Measurements from ENCODE around the gene SELP. TPM values are rescaled to one million over a fixed set of nuclear protein-coding genes. Genes with fewer than 3 reads are reported as not detected.

SELP gene
- total RNA-seq, 1 donor, result not detected

DNA sequence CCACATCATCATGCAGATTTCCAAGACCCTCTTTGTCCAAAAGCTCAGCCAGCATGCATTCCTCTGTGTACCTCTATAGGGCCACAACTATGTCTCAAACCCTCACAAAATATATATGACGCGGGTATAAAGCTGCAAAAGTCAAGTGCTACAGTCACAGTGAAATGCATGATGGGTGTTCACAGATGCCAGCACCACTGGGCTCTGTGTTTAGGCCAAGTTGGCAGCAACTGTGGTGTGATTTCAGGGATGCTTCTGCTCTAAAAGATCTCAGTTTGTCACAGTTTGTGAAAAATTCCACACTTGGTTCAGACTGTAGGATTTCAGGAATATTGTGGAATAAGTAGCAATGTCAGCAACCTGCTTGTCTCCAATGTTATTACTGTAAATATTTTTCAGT, 23.9 kb upstream of the SELP start:
- DNase-seq (ENCODE audit: low read depth), result no peak
- no peak overlapping the region for H3K4me3 ChIP-seq (ENCODE audit: low read depth, low read length)
- TF ChIP-seq, protein P1, sequence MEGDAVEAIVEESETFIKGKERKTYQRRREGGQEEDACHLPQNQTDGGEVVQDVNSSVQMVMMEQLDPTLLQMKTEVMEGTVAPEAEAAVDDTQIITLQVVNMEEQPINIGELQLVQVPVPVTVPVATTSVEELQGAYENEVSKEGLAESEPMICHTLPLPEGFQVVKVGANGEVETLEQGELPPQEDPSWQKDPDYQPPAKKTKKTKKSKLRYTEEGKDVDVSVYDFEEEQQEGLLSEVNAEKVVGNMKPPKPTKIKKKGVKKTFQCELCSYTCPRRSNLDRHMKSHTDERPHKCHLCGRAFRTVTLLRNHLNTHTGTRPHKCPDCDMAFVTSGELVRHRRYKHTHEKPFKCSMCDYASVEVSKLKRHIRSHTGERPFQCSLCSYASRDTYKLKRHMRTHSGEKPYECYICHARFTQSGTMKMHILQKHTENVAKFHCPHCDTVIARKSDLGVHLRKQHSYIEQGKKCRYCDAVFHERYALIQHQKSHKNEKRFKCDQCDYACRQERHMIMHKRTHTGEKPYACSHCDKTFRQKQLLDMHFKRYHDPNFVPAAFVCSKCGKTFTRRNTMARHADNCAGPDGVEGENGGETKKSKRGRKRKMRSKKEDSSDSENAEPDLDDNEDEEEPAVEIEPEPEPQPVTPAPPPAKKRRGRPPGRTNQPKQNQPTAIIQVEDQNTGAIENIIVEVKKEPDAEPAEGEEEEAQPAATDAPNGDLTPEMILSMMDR (IDR thresholded peaks at IDR 0.05; ENCODE audit: insufficient read depth, low read depth, low read length), result no peak

DNA sequence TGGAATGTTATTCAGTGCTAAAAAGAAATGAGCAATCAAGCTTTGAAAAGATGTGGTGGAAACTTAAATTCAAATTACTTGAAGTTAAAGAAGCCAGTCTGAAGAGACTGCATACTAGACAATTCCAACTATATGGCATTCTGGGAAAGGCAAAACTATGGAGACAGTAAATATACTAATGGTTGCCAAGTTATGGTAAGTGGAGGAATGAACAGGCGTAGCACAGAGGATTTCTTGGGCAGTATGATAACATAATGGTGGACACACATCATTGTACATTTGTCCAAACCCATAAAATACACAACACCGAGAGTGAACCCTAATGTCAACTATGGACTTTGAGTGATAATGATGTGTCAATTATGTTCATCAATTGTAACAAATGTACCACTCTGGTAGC, 21.1 kb upstream of the SELP start:
- H3K4me3 ChIP-seq (ENCODE audit: low read depth, low read length), result no peak overlapping the region
- no peak for DNase-seq (ENCODE audit: low read depth)
- TF ChIP-seq, protein P1 (IDR thresholded peaks at IDR 0.05; ENCODE audit: insufficient read depth, low read depth, low read length), result no peak

DNA sequence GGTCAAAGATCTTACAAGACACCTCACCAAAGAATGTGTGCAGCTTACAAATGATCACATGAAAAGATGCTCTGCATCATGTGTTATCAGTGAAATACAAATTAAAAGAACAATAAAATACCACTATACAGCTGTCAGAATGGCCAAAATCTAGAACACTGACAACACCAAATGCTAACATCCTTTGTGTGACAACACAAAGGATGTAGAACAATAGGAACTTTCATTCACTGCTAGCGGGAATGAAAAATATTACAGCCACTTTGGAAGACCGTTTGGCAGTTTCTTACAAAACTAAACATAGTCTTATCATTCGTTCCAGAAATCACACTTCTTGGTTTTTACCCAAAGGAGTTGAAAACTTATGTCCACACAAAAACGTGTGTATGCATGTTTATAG, 20.6 kb upstream of the SELP start:
- no peak overlapping the region for H3K4me3 ChIP-seq (ENCODE audit: low read depth, low read length)
- no peak for DNase-seq (ENCODE audit: low read depth)
- TF ChIP-seq, protein P1 (IDR thresholded peaks at IDR 0.05; ENCODE audit: insufficient read depth, low read depth, low read length), result no peak

DNA sequence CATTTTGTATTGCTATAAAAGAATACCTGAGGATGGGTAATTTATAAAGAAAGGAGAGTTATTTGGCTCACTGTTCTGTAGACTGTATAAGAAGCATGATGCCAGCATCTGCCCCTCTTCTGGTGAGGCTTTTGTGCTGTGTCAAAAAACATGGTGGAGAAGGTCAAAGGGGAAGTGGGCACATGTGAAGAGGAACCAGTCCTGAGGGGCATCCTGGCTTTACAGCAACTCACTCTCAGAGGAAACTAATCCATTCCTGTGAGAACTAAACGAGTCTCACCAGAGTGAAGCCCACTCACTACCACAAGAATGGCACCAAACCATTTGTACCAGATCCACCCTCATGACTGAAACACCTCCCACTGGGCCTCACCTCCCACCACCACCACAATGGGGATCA, 18.8 kb upstream of the SELP start:
- DNase-seq (ENCODE audit: low read depth), result no peak
- TF ChIP-seq, protein P1 (IDR thresholded peaks at IDR 0.05; ENCODE audit: insufficient read depth, low read depth, low read length), result no peak

DNA sequence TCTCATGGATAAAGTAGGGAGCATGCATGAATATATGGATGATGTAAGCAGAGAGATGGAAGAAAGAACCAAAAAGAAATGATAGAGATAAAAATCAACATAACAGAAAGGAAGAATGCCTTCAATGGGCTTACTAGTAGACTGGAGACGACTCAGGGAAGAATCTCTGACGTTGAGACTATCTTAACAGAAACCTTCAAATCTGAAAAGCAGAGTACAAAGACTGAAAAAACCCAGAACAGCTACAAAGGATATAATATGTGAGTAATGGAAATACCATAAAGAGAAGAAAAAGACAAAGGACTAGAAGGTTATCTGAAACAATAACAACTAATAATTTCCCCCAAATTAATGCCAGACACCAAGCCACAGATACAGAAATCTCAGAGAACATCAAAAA, 18.3 kb upstream of the SELP start:
- DNase-seq (ENCODE audit: low read depth), result no peak
- TF ChIP-seq, protein P1 (IDR thresholded peaks at IDR 0.05; ENCODE audit: insufficient read depth, low read depth, low read length), result no peak
- H3K4me3 ChIP-seq (ENCODE audit: low read depth, low read length), result no peak overlapping the region

More for the DNA sequence above, 18.8 kb upstream of the SELP start:
- H3K4me3 ChIP-seq (ENCODE audit: low read depth, low read length), result no peak overlapping the region

DNA sequence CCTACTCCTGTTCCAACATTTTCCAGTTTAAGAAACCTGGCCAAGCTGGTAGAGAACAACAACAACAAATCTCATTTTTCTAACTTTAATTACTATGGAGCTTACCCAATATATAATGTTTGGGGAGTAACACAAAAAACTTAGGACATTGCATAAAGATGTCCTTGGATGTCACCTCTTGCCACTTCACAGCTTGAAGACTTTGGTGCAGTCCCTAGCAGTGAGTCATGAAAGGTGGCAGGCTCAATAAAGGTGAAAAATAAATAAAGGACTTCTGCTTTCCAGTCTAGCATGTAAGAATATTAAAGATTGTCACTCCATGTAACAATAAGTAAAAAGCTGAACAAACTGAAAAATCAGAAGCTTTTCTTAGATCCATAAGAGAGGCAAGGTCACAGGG, 17.6 kb upstream of the SELP start:
- TF ChIP-seq, protein P1 (IDR thresholded peaks at IDR 0.05; ENCODE audit: insufficient read depth, low read depth, low read length), result no peak
- no peak for DNase-seq (ENCODE audit: low read depth)

DNA sequence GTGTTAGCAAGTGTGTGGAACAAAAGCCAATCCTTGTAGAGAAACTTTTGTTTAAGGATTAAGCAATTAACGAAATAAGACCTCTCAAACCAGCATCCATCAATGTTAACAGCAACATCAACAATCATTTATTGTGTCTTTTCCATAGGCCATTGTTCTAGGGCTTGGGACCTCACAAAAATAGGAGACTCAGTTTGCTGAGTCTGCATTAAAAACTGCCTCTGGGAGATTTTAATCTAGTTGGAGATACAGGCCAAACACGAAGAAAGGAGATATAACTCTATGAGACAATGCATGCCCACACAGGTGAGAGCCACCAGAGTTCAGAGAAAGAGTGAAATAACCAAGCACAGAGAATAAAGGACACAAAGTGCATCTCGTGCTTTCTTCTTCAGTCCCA, 14.4 kb upstream of the SELP start:
- TF ChIP-seq, protein P1 (IDR thresholded peaks at IDR 0.05; ENCODE audit: insufficient read depth, low read depth, low read length), result no peak
- DNase-seq (ENCODE audit: low read depth), result no peak

More for the DNA sequence above, 17.6 kb upstream of the SELP start:
- no peak overlapping the region for H3K4me3 ChIP-seq (ENCODE audit: low read depth, low read length)

More for the DNA sequence above, 14.4 kb upstream of the SELP start:
- no peak overlapping the region for H3K4me3 ChIP-seq (ENCODE audit: low read depth, low read length)
